HEK293 (cell line): ENCODE results near the gene AMOTL1.

ENCODE experiments used
- CTCF ChIA-PET: fragments of 350-600 bp; formaldehyde crosslinking; extraction: SDS; loops from one replicate; lab custom pipeline; 2021; ENCODE audit warnings: antibody characterized with exemption; lab: Yijun Ruan, JAX
- POLR2A ChIA-PET: fragments of 300-600 bp; formaldehyde crosslinking; extraction: SDS; loops from one replicate; lab custom pipeline; 2020; ENCODE audit warnings: antibody characterized with exemption, inconsistent platforms; lab: Yijun Ruan, JAX
- H3K27ac ChIP-seq: fragments of 200-500 bp; sonication (Bioruptor generic); 2 replicates; pipeline ENCODE4 v1.5.1; 2014; ENCODE audit warnings: low read depth, low read length, control low read depth, inconsistent platforms; ENCODE audit errors: extremely low read depth
- H3K36me3 ChIP-seq, 2 experiments: fragments of 200-500 bp in 1 of 2; sonication (Bioruptor generic) in 1 of 2; 1 replicate in 1 of 2; 2 replicates in 1 of 2; pipeline ENCODE4 v1.5.1; 2014 to 2017; ENCODE audit warnings: inconsistent platforms in 2 of 2, low read length in 2 of 2; ENCODE audit not compliant: control insufficient read depth in 2 of 2, insufficient read depth in 1 of 2
- H3K4me1 ChIP-seq: fragments of 200-500 bp; sonication (Bioruptor generic); 2 replicates; pipeline ENCODE4 v1.5.1; 2014; ENCODE audit warnings: mild to moderate bottlenecking, low read length, inconsistent platforms; ENCODE audit not compliant: control insufficient read depth, insufficient read depth
- H3K4me3 ChIP-seq: 2 replicates; pipeline ENCODE4 v1.5.1; 2011; ENCODE audit warnings: low read depth, mild to moderate bottlenecking, control low read depth, low read length, moderate library complexity
- H3K9me3 ChIP-seq: fragments of 200-500 bp; sonication (Bioruptor generic); 2 replicates; pipeline ENCODE4 v1.5.1; 2014; ENCODE audit warnings: low read depth, low read length, inconsistent platforms; ENCODE audit not compliant: control insufficient read depth, insufficient read depth
- EGR2 ChIP-seq: fragments of 450-650 bp; formaldehyde crosslinking; IDR thresholded peaks from 2 replicates; pipeline ENCODE4 v1.5.1; 2016; ENCODE audit warnings: low read depth, missing biosample characterization, missing genetic modification characterization
- GFI1B ChIP-seq: fragments of 450-650 bp; formaldehyde crosslinking; IDR thresholded peaks from 2 replicates; pipeline ENCODE4 v1.5.1; 2016; ENCODE audit warnings: missing biosample characterization, missing genetic modification characterization
- KLF1 ChIP-seq: fragments of 450-650 bp; formaldehyde crosslinking; IDR thresholded peaks from 2 replicates; pipeline ENCODE4 v1.5.1; 2016; ENCODE audit warnings: missing biosample characterization, missing genetic modification characterization
- KLF10 ChIP-seq: fragments of 450-650 bp; IDR thresholded peaks from 2 replicates; pipeline ENCODE4 v1.5.1; 2018; ENCODE audit warnings: missing biosample characterization, mild to moderate bottlenecking, missing genetic modification characterization
- SP2 ChIP-seq: fragments of 450-650 bp; formaldehyde crosslinking; IDR thresholded peaks from 2 replicates; pipeline ENCODE4 v1.5.1; 2016; ENCODE audit warnings: missing biosample characterization, missing genetic modification characterization
- ZBTB6 ChIP-seq: fragments of 450-650 bp; formaldehyde crosslinking; IDR thresholded peaks from 2 replicates; pipeline ENCODE4 v1.5.1; 2017; ENCODE audit warnings: missing biosample characterization, missing genetic modification characterization
- ZNF112 ChIP-seq: fragments of 450-650 bp; formaldehyde crosslinking; IDR thresholded peaks from 2 replicates; pipeline ENCODE4 v1.5.0; 2017; ENCODE audit warnings: missing biosample characterization, missing genetic modification characterization
- ZNF18 ChIP-seq: fragments of 450-650 bp; formaldehyde crosslinking; IDR thresholded peaks from 2 replicates; pipeline ENCODE4 v1.5.1; 2016; ENCODE audit warnings: missing biosample characterization, missing genetic modification characterization
- ZNF184 ChIP-seq: fragments of 450-650 bp; IDR thresholded peaks from 2 replicates; pipeline ENCODE4 v1.5.1; 2018; ENCODE audit warnings: missing biosample characterization, mild to moderate bottlenecking, missing genetic modification characterization
- ZNF26 ChIP-seq: fragments of 450-650 bp; formaldehyde crosslinking; IDR thresholded peaks from 2 replicates; pipeline ENCODE4 v1.5.1; 2016; ENCODE audit warnings: missing biosample characterization, missing genetic modification characterization
- ZNF302 ChIP-seq: fragments of 450-650 bp; formaldehyde crosslinking; IDR thresholded peaks from 2 replicates; pipeline ENCODE4 v1.5.1; 2016; ENCODE audit warnings: missing biosample characterization, missing genetic modification characterization, low read depth
- ZNF433 ChIP-seq: fragments of 450-650 bp; formaldehyde crosslinking; IDR thresholded peaks from 2 replicates; pipeline ENCODE4 v1.5.1; 2016; ENCODE audit warnings: missing biosample characterization, missing genetic modification characterization, low read depth
- ZNF501 ChIP-seq: fragments of 450-650 bp; formaldehyde crosslinking; IDR thresholded peaks from 2 replicates; pipeline ENCODE4 v1.5.1; 2016; ENCODE audit warnings: missing biosample characterization, missing genetic modification characterization
- ZNF585B ChIP-seq: fragments of 450-650 bp; formaldehyde crosslinking; IDR thresholded peaks from 2 replicates; pipeline ENCODE4 v1.5.1; 2016; ENCODE audit warnings: missing biosample characterization, missing genetic modification characterization
- ZNF639 ChIP-seq: fragments of 450-650 bp; formaldehyde crosslinking; IDR thresholded peaks from 2 replicates; pipeline ENCODE4 v1.5.1; 2016; ENCODE audit warnings: missing biosample characterization, missing genetic modification characterization
- ZNF645 ChIP-seq: fragments of 450-650 bp; formaldehyde crosslinking; IDR thresholded peaks from 2 replicates; pipeline ENCODE4; 2016; ENCODE audit warnings: missing biosample characterization, missing genetic modification characterization
- ZNF660 ChIP-seq: fragments of 450-650 bp; IDR thresholded peaks from 2 replicates; pipeline ENCODE4 v1.5.1; 2018; ENCODE audit warnings: missing biosample characterization, mild to moderate bottlenecking, missing genetic modification characterization
- ZNF692 ChIP-seq: fragments of 450-650 bp; formaldehyde crosslinking; IDR thresholded peaks from 2 replicates; pipeline ENCODE4 v1.5.1; 2016; ENCODE audit warnings: missing biosample characterization, missing genetic modification characterization
- ZNF76 ChIP-seq: fragments of 450-650 bp; formaldehyde crosslinking; IDR thresholded peaks from 2 replicates; pipeline ENCODE4; 2016; ENCODE audit warnings: low read depth, missing biosample characterization, missing genetic modification characterization, borderline replicate concordance
- ZNF768 ChIP-seq: fragments of 450-650 bp; formaldehyde crosslinking; IDR thresholded peaks from 2 replicates; pipeline ENCODE4 v1.5.1; 2018; ENCODE audit warnings: missing biosample characterization, mild to moderate bottlenecking, missing genetic modification characterization

The AMOTL1 gene

GRCh38 chr11:94746721-94747120 lies 21.4 kb upstream of the AMOTL1 start:
- Histone ChIP-seq H3K4me1 (no peaks in the 10 kb centered on the region), H3K9me3 (no peaks in the 10 kb centered on the region), H3K27ac (no peak overlapping the region), H3K36me3 (no peaks in the 10 kb centered on the region), H3K4me3 (no peak overlapping the region)
- TF ChIP-seq KLF10 (no peak), ZBTB6 (no peak), ZNF639 (tag by site-specific recombination) (no peak), ZNF76 (no peak), ZNF302 (tag by site-specific recombination) (no peak), ZNF184 (no peak), ZNF660 (tag by site-specific recombination) (no peak), EGR2 (no peak), ZNF501 (tag by site-specific recombination) (no peak), ZNF585B (no peak), KLF1 (tag by site-specific recombination) (no peak), ZNF26 (tag by site-specific recombination) (no peak), SP2 (tag by site-specific recombination) (no peak), ZNF768 (tag by site-specific recombination) (no peak), GFI1B (tag by site-specific recombination) (no peak), ZNF18 (tag by site-specific recombination) (no peak), ZNF433 (tag by site-specific recombination) (no peak), ZNF692 (tag by site-specific recombination) (no peak), ZNF112 (tag by site-specific recombination) (no peak), ZNF645 (tag by site-specific recombination) (no peak)
- ChIA-PET CTCF (interaction anchor here (1.2 to 1.8 kb wide), 2 partner anchors 9 to 11 kb away, joined by 3 to 4 read pairs; no protein-coding TSS in a partner anchor), POLR2A (no interaction called here)
